Measurements from ENCODE around the gene TGFBR3.

TGFBR3 gene

DNA sequence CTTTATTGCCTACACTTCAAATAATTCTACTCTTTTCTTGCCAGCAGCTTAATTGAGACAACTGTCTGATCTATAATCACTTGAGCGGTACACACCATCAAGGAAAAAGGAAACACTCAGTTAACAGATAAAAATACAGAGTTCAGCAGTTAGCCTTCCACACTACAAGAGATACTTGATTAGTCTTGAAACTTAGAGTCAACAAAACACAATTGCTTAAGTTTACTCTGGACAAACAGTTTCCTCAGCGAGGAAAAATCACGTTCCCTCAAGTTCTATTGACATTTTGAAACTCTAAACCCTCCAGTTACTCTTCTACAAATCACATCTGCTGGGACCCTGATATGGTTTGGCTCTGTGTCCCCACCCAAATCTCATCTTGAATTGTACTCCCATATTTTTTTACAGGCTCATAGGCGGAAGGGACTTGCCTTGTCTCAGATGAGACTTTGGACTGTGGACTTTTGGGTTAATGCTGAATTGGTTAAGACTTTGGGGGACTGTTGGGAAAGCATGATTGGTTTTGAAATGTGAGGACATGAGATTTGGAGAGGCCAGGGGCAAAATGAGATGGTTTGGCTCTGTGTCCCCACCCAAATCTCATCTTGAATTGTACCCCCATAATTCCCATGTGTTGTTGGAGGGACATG is 244.9 kb downstream of the TGFBR3 start:
- ChIA-PET CTCF (no interaction called here), POLR2A (ENCODE audit: low non-redundant PET) (no interaction called here)
- TF ChIP-seq, protein P1, sequence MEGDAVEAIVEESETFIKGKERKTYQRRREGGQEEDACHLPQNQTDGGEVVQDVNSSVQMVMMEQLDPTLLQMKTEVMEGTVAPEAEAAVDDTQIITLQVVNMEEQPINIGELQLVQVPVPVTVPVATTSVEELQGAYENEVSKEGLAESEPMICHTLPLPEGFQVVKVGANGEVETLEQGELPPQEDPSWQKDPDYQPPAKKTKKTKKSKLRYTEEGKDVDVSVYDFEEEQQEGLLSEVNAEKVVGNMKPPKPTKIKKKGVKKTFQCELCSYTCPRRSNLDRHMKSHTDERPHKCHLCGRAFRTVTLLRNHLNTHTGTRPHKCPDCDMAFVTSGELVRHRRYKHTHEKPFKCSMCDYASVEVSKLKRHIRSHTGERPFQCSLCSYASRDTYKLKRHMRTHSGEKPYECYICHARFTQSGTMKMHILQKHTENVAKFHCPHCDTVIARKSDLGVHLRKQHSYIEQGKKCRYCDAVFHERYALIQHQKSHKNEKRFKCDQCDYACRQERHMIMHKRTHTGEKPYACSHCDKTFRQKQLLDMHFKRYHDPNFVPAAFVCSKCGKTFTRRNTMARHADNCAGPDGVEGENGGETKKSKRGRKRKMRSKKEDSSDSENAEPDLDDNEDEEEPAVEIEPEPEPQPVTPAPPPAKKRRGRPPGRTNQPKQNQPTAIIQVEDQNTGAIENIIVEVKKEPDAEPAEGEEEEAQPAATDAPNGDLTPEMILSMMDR (conservative IDR thresholded peaks at IDR 0.05; ENCODE audit: low read depth): no peak
- DNase-seq (ENCODE audit: low spot score): no peak
- no peak overlapping the region for H3K27ac ChIP-seq

DNA sequence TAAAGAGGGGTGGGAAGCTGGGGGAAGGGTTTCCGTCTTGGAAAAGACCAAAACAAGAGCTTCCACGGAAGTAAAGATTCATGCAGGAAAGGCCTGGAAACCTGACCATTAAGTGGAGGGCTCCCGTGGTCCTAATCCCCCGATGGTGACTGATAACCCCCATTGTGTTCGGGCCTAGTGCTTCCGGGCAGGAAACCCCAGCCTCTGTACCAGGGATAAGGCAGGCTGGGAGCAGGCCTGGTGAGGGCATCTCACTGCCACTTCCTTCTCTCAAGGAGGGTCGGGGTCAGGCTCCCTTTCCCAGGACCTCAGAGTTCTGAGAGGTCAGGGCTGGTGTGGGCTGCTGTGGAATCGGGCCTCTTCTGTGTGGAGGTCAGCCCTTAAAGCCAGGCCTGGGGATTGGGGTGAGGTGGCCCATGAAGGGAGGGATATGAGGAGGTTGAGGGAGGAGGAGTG is 248.4 kb downstream of the TGFBR3 start:
- no peak overlapping the region for H3K27ac ChIP-seq
- no peak for DNase-seq (ENCODE audit: low spot score)
- ChIA-PET CTCF (interaction anchor here (0.5 to 0.6 kb wide), 2 partner anchors 37 to 110 kb away, joined by 4 to 6 read pairs; no protein-coding TSS in a partner anchor), POLR2A (ENCODE audit: low non-redundant PET) (no interaction called here)
- TF ChIP-seq, protein P1 (conservative IDR thresholded peaks at IDR 0.05; ENCODE audit: low read depth): no peak

DNA sequence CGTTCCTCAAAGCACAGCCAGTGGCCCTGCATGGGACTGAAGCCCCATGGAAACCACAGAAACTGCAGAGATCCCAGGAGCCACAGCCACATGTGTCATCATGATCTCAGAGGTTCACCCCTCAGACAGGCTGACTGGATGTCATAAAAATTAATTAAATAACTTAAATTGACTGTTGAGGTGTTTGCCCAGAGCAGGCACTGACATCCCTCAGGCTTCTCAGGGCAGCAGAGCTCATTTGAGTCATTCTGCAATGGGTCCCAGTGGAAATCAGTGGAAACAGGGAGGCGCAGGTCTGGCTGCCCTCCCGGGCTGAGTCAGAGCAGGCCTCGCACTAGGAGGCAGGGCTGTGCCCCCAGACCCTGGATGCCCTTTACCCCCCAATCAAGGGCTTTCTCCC is 250.2 kb downstream of the TGFBR3 start:
- TF ChIP-seq, protein P1 (conservative IDR thresholded peaks at IDR 0.05; ENCODE audit: low read depth): no peak
- no peak for DNase-seq (ENCODE audit: low spot score)
- no peak overlapping the region for H3K27ac ChIP-seq
- CTCF ChIA-PET: interaction anchor here (0.7 kb wide), 2 partner anchors 11 to 107 kb away, joined by 3 read pairs; no protein-coding TSS in a partner anchor
- POLR2A ChIA-PET (ENCODE audit: low non-redundant PET): no interaction called here

DNA sequence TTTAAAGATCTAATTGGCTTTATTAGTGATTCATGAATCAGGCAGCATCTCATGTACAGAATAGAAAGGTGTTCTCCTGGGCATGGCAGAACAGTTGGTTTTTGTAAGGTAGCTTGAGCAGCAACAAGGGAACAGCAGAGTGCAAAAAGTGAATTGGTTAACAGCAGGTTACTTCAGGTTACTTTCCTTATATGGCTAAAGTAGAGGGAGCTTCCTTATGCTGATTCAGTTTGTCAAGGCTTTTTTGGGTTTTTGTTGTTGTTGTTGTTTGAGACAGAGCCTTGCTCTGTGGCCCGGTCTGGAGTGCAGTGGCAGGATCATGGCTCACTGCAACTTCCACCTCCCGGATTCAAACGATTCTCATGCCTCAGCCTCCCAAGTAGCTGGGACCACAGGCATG is 252.5 kb downstream of the TGFBR3 start:
- no peak overlapping the region for H3K27ac ChIP-seq
- CTCF ChIA-PET: no interaction called here
- POLR2A ChIA-PET (ENCODE audit: low non-redundant PET): no interaction called here
- TF ChIP-seq, protein P1 (conservative IDR thresholded peaks at IDR 0.05; ENCODE audit: low read depth): no peak
- DNase-seq (ENCODE audit: low spot score): no peak

DNA sequence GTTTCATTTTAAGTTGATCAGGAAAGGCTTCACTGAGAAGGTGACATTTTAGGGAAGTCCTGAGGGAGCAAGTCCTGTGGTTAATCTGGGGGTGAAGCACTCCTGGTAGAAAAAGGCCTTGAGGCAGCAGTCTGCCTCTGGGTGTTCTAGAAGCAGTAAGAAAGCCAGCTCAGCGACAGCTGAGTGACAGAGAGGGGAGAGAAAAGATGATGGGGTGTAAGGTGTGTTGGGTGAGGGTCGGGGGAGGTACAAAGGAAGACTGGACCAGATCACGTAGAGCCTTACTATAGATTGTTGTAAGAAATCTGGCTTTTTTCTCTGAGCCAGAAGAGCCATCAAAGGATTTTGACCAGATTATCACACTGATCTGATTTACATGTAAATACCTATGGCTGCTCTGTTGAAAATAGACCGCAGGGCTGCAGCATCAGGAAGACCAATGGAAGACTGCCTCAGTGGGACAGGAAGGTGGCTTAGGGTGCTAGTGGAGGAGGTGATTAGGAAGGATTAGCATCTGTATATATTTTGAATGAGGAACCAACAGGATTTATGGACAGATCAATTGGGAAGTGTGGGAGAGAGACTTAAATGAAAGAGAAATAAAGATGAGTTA is 254.1 kb downstream of the TGFBR3 start:
- POLR2A ChIA-PET (ENCODE audit: low non-redundant PET): no interaction called here
- no peak for DNase-seq (ENCODE audit: low spot score)

DNA sequence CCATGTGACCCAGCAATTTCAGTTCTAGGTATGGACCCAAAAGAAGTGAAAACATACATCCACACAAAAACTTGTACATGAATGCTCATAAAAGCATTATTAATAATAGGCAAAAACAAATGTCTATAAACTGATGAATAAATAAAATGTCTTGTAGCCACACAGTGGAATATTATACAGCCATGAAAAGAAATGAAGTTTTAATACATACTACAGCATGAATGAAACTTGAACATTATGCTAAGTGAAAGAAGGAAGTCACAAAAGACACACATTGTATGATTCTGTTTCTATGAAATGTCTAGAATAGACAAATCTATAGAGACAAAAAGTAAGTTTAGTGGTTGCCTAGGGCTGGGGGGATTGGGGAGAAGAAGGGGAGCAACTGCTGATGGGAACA is 255.1 kb downstream of the TGFBR3 start:
- TF ChIP-seq, protein P1 (conservative IDR thresholded peaks at IDR 0.05; ENCODE audit: low read depth): no peak
- no peak overlapping the region for H3K27ac ChIP-seq
- POLR2A ChIA-PET (ENCODE audit: low non-redundant PET): no interaction called here
- CTCF ChIA-PET: no interaction called here
- DNase-seq (ENCODE audit: low spot score): no peak

More for the DNA sequence above, 254.1 kb downstream of the TGFBR3 start:
- TF ChIP-seq, protein P1 (conservative IDR thresholded peaks at IDR 0.05; ENCODE audit: low read depth): no peak
- CTCF ChIA-PET: interaction anchor here (0.6 to 0.7 kb wide), 2 partner anchors 34 to 56 kb away, joined by 3 to 5 read pairs; no protein-coding TSS in a partner anchor
- H3K27ac ChIP-seq: no peak overlapping the region

All from RWPE1 (cell line).